Stimulated activated CD8-positive, alpha-beta memory T cell treated with anti-CD3 and anti-CD28 coated beads, Interleukin-4, amount 100 ng/mL, for 48 hours (primary cell): ENCODE data around the gene RXRB.
A peak's percentile ranks its signal among the peaks of the same experiment; 100 is the strongest.
"Not testable (repeated sequence)": the region's sequence is repeated elsewhere in the genome, so short reads cannot be mapped to it uniquely, and the experiment has no call there.

ENCODE experiments used
- DNase-seq: peaks from one replicate; pipeline ENCODE4 v3.0.0-alpha.2; 2020

Gene RXRB

DNA sequence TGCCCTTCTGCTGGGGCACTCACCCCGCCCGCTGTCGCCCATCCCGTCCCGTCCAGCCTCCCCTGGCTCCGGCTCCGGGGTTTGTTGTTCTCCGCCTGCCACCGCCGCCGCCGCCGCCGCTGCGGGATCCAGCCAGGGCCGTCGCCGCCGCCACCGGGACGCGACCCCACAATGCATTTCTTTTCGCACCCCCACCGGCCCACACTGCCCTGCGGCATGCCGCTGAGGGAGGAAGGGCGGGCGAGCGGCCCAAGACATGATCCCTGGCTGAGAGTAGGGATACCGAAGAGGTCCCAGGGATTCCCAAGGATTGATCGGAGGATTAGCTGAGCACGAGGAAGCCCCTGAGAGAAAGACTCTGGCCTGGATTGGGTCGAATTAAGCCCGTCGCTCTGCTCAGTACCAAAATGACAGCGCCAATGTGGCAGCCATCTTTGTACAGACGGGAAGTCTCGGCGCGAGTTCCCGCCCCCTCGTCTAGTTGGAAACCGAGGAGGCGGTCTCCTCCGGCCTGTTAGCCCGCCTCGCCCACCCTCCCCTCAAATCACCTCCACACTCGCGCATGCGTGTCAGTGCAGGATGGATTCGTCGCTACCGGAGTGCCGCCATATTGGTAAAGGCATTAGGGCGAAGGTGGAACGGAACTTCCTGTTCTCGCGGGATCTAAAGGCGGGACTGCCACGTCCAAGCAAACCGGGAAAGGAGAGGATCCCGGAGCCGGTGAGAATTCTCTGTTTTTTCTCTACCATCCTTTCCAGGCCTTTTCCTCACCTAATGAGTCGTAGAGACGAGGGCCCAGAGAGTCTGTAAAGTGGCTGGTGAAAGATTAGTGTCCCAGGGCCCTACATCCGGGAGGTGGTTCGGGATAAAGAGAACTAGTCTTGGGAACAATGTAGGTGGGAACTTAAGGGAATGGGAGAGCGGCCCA is at the start of gene RXRB, which contains the start of gene SLC39A7:
Gene RXRB, minus strand, starts transcription at position 447 of the 928 bp plus-strand sequence. Its CDS starts 189 bp downstream, at position 258.
Gene SLC39A7, plus strand, starts transcription at position 649 of the 928 bp plus-strand sequence. CDS start 379 bp downstream, outside the sequence.
- peak; percentile 99 for DNase-seq

DNA sequence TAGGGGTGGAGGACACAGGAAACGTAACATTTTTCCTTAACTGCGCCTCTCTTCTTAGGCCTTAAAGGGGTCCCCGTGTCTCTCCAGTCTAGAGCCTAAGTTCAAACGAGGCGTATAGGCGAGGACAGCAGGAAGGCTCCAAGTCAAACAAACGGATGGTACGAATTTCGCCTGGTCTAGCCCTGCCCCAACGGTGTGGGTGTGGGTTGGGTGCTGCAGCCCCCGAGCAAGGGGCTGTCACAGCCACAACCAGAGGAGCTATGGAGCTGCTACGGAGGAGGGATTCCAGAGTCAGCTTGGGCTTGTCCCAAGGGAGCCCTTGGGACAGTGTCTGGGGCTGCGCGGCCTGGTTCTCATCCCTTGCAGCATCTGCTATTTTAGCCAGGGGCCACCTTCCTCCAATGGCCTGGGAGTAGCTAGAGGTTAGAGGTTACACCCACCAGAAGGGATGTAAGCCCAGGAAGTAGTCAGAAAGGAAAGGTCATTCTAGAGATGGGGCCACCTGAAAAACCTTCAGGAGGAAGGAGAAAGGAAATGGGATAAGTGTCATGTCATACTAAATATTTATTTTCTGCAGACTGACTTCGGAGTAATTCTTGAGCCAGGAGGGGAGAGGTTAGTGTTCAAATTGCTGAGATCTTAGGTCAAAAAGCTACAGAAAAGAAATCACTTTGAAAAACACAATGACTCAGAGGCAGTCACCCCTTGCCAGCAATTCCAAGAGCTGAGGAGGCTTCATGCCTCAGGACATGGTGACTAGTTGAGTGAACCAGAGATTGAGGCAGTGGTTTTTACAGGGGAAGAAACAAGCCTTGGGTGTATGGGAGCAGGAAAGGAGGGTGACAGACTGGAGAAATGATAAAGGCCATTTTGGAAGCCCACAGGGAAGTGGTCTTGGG is 49.5 kb upstream of the RXRB start:
- DNase-seq = peak; percentile 38

DNA sequence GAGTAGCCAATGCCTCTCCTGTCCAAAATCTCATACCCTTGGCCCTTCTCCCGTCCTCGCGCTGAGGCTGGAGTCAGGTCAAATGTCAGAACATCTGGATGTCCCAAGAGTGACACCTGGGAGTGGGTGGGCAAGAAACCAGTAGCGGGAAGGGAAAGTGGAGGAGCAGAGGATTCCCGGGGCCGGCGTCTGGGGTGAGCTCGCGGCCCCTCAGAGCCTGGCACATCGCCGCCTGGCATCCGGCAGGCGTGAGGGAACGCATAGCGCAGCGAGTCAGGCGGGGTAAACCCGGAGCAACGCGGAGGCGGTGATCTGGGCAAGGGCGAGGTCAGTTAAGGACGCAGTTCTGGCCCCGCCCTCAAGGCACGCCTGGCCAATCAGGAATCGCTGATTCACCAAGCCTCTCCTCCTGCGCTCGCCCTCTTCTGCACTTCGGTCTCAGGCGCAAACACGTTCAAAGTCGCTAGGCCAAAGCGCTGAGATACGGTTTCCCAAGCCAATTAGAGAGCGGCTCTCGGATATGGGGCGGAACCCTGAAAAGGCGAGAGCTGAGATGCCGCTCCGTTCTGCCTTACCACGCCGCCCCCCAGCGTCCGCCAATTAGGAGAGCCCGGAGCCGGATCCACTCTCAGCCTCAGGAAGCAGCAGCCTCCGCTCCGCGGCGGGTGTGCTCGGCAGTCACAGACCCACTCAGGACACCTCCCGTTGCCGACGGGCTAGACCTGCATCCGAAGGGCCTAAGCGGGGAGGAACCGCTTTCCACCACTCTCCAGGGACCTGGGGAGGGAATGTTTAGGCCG is 48.7 kb upstream of the RXRB start:
- peak; percentile 96 for DNase-seq

GRCh38 chr6:33248643-33248931 is 48.1 kb upstream of the RXRB start:
- DNase-seq = peak; percentile 59

DNA sequence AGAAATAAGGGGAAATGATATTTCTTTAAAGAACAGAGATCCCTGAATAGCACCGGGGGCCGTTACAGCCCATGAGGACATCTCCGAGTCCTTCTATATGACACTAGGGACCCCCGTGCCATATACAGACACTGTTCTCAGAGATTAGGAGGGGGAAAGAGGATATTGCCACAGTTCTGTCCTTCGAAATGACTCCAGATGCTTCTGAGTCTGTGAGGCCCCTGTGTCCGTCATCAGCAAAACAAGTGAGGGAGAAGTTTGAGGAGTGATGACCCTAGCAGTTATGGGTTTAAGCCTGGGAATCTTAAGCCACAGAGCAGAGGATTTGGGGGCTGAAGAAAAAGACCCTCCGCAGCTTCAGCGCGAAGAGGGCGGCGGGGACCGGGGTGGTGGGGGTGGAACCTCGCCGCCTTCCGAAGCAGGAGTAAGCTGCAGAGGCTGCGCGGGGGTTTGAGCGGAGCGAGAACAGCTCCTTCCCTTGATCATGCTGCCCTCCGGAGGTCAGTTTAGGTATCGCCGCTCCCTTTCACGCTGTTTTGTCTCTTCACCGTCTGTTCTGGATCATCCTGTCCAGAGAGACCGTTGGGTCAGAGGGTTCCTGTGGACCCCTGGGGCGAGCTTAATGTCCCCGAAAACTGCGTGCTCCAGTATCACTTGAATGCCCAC is 47.6 kb upstream of the RXRB start:
- peak; percentile 97 for DNase-seq

GRCh38 chr6:33243476-33243875 is 43.0 kb upstream of the RXRB start:
- DNase-seq = no peak

DNA sequence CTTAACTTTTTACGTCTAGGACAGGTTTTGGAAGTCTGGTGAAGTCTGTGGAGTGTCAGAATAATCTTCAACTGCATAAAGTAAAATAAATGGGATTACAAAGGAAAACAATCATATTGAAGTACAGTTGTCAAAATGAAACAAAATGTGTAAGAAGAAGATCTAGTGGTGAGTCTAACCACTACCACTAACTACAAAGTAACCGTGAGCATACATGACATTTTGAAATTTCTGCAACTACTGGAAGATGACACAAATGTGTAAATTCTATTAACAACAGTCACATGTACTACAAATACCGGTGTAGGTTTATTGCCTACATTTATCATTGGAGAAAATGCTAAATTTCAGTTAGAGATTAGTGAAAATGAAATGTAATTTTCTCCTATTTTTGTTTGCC is 41.5 kb upstream of the RXRB start:
- DNase-seq = no peak

- peak; percentile 4 for DNase-seq
Measured at GRCh38 chr6:33237741-33238140, 37.3 kb upstream of the RXRB start.

DNA sequence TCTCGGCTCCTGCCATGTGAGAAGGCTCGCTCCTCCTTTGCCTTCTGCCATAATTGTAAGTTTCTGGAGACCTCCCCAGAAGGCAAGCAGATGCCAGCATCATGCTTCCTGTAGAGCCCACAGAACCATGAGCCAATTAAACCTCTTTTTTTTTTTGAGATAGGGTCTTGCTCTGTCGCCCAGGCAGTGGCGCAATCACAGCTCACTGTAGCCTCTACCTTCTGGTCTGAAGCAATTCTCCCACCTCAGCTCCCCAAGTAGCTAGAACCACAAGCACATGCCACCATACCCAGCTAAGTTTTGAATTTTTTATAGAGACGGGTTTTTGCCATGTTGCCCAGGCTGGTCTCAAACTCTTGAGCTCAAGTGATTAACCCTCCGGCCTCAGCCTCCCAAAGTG is 36.4 kb upstream of the RXRB start:
- peak; percentile 5 for DNase-seq

GRCh38 chr6:33236328-33236727 is 35.9 kb upstream of the RXRB start:
- no peak for DNase-seq

DNA sequence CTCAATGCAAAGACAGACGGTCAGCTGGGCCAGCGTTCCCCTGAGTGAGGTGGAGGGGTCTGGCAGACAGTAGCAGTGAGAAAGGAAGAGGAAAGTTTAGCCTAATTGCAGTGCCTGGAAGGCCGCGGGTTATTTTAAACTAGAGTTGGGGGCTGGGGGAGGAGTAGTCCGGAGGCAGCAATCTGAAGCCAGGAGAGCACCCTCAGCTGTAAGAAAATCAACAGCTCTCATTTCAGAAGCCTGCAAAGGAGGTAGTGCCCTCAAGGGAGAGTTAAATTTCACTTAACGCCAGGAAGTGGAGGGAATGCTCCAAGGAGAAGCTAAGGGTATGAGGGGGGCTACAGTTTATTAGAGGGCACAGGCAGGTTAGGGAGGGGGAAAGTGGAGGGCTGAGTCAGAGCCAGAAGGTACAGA is 34.8 kb upstream of the RXRB start:
- no peak for DNase-seq

DNA sequence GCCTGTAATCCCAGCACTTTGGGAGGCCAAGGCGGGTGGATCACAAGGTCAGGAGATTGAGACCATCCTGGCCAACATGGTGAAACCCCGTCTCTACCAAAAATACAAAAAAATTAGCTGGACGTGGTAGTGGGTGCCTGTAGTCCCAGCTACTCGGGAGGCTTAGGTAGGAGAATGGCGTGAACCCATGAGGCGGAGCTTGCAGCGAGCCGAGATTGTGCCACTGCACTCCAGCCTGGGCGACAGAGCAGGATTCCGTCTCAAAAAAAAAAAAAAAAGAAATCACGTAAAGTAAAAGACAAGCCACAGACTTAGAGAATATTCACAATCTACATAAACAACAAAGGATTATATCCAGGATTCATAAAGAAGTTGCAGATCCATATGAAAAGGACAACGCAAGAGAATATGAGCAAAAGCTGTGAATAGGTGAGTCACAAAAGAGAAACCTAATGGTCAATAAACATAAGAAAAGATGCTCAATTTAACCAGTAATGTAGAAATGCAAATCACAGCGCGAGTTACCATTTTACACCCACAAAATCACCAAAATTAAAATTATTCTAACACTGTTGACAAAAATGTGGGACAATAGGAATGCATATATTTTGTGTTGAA is 26.1 kb upstream of the RXRB start:
- DNase-seq = not testable (repeated sequence)

DNA sequence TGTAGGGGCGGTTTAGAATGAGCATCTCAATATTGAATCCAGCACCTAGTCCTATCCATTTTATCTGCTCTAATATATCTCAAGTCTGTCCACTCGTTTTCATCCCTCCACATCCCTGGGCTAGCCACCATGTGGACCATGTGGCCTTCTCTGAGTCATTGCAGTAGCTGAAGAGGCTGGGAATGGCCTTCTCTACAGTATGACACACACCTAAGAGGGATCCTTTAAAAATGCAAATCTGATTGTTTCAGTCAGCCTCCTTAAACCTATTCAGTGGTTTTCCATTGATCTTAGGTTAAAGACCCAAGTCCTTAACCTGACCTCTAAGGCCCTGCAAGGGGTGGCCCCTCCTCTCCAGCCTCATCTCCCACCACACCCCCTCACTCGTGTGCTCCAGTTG is 17.2 kb upstream of the RXRB start:
- DNase-seq = no peak

GRCh38 chr6:33217246-33217645 is 16.8 kb upstream of the RXRB start:
- DNase-seq = no peak

DNA sequence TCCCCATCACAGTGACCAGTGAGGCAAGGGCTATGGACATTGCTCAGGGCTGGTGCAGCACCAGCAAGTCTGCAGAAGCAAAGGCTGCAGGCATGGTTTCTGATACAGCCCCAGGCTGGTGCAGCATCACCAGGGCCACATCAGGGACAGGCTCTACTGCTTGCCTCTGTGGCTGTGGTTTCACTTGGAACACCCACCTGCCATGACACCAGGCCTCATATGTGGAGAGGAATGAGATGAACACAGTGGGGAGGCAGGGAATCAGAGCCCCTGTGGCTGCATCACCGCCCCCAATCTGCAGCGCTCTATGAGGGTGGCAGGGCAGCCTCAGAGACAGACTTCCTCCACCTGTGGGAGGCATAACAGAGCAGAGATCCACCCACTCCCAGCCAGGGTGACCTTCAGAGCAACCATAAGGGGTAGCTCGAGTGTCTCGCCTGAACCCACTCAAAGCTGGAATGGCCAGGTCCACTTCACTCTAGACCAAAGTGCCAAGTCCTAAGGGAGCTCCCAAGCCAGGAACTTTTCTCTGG is 15.7 kb upstream of the RXRB start:
- no peak for DNase-seq

GRCh38 chr6:33215271-33216116 is 15.0 kb upstream of the RXRB start:
- no peak for DNase-seq

GRCh38 chr6:33213989-33214335 is 13.5 kb upstream of the RXRB start:
- DNase-seq = no peak

GRCh38 chr6:33213166-33213988 is 12.9 kb upstream of the RXRB start:
- DNase-seq = no peak

DNA sequence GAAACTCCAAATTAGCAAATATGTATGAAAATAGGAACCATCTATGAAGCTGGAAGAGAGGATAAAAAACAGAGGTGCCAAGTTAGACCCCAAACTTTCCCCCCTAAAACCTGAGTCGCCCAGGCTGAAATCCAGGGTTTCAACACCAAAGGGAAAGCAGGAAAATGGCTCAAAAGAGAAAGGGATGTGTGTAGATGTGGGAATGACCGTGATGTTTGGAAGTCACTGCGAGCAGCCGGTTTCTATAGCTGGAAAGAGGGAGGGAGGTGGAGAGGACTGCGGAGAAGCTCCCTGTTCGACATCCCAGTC is 12.3 kb upstream of the RXRB start:
- DNase-seq = no peak
